Body of pancreas (tissue), 4 donors: ENCODE results near the gene CUEDC1. TPM values are rescaled to one million over a fixed set of nuclear protein-coding genes. Genes with fewer than 3 reads are reported as not detected.
A peak's percentile ranks its signal among the peaks of the same experiment; 100 is the strongest.

Experiments used
- ATAC-seq: fragments of 150-250 bp; one replicate; pipeline ENCODE4 v1.9.1; 2016
- DNase-seq, 4 donors: peaks; one replicate each; pipeline ENCODE4 v3.0.0-alpha.2; 2019
- H3K27ac ChIP-seq, 4 donors: fragments of 200-600 bp; sonication (generic); 1 replicate in 3 of 4; 2 replicates in 1 of 4; pipeline versions ENCODE4 v1.5.1 to v1.6.1; 2016 to 2019; ENCODE audit warnings: mild to moderate bottlenecking in 1 of 4, mixed read lengths in 1 of 4, moderate library complexity in 1 of 4
- H3K27me3 ChIP-seq, 2 donors: fragments of 200-600 bp; sonication (generic); one replicate each; pipeline ENCODE4 v1.6.0; 2016; ENCODE audit warnings: mild to moderate bottlenecking in 1 of 2
- H3K36me3 ChIP-seq, 2 donors: fragments of 200-600 bp; sonication (generic); replicated peaks in 1 of 2; 2 replicates each; pipeline ENCODE4 v1.5.1; 2016; ENCODE audit warnings: low read depth in 2 of 2; ENCODE audit not compliant: insufficient read depth in 1 of 2
- H3K4me1 ChIP-seq: fragments of 200-600 bp; sonication (generic); one replicate; pipeline ENCODE4 v1.6.0; 2016
- H3K4me3 ChIP-seq, 2 donors: fragments of 200-600 bp; sonication (generic); 1 replicate in 1 of 2; 2 replicates in 1 of 2; pipeline ENCODE4 v1.5.1; 2016 to 2019
- H3K9me3 ChIP-seq, 3 donors: fragments of 200-600 bp; sonication (generic); 1 replicate in 2 of 3; 2 replicates in 1 of 3; pipeline ENCODE4 v1.5.1; 2016
- CTCF ChIP-seq, 7 experiments: fragments of 450-650 bp in 4 of 7; fragments of 200-600 bp in 3 of 7; sonication (generic) in 3 of 7; IDR thresholded peaks; one replicate each; pipeline ENCODE4 v1.5.1; 2016 to 2019; ENCODE audit warnings: antibody characterized with exemption in 7 of 7
- POLR2A ChIP-seq, 3 donors: fragments of 450-650 bp; IDR thresholded peaks; one replicate each; pipeline ENCODE4 v1.6.1; 2016; ENCODE audit warnings: antibody characterized with exemption in 3 of 3, mild to moderate bottlenecking in 2 of 3
- WGBS, 2 donors: methylation state at CpG; one replicate each; pipeline ENCODE4 v1.1.5; 2017; 5-methylcytosine and 5-hydroxymethylcytosine counted together
- intact Hi-C: fragments of 100-400 bp; cut with DNase I; formaldehyde crosslinking; loops from one replicate; pipeline ENCODE4 v1.15.1; 2023
- total RNA-seq, 2 donors: library from RNA; depleted of rRNA; stranded (reverse); fragments of >200 nt; gene quantifications; one replicate each; pipeline ENCODE4 v1.1.0, GENCODE V29; 2016

Gene CUEDC1
- total RNA-seq, 2 donors from 2014 or later: 35.8 to 48.1 TPM

- intact Hi-C loops: no loop called here
- Histone ChIP-seq H3K36me3 (peaks cover 0 to 2% of the 10 kb centered on the region in 2 donors), H3K27ac (no peak overlapping the region), H3K9me3 (no peaks in the 10 kb centered on the region), H3K27me3 (no peaks in the 10 kb centered on the region), H3K4me1 (peaks cover 39% of the 10 kb centered on the region), H3K4me3 (no peak overlapping the region)
- TF ChIP-seq POLR2A (IDR thresholded peaks at IDR 0.05) (no peak), CTCF (IDR thresholded peaks at IDR 0.05) (no peak)
- DNase-seq (no peak), ATAC-seq (no peak)
- 80 to 87% methylated on average over 4 of the region's 4 CpGs for WGBS, 2 donors
These were observed 68.1 kb downstream of the CUEDC1 start for GRCh38 chr17:57887161-57887560.

GRCh38 chr17:57886020-57886419 is 69.2 kb downstream of the CUEDC1 start:
- TF ChIP-seq CTCF (IDR thresholded peaks at IDR 0.05) (no peak), POLR2A (IDR thresholded peaks at IDR 0.05) (no peak)
- Histone ChIP-seq H3K27me3 (no peaks in the 10 kb centered on the region), H3K9me3 (no peaks in the 10 kb centered on the region), H3K27ac (no peak overlapping the region), H3K4me3 (no peak overlapping the region), H3K4me1 (peaks cover 39% of the 10 kb centered on the region), H3K36me3 (peaks cover 0 to 2% of the 10 kb centered on the region in 2 donors)
- ATAC-seq (no peak), DNase-seq (no peak)
- intact Hi-C loops: no loop called here
- WGBS, 2 donors: 75 to 89% methylated on average over 3 to 4 of the region's 4 CpGs

- Histone ChIP-seq H3K36me3 (peaks cover 0 to 2% of the 10 kb centered on the region in 2 donors), H3K9me3 (no peaks in the 10 kb centered on the region), H3K4me1 (peaks cover 38% of the 10 kb centered on the region), H3K4me3 (no peak overlapping the region), H3K27me3 (no peaks in the 10 kb centered on the region), H3K27ac (no peak overlapping the region)
- WGBS, 2 donors: 90 to 93% methylated on average over 59 to 60 of the region's 67 CpGs
- ATAC-seq (no peak), DNase-seq (no peak)
- TF ChIP-seq CTCF (IDR thresholded peaks at IDR 0.05): no peak
- no peak for TF ChIP-seq POLR2A (IDR thresholded peaks at IDR 0.05)
- intact Hi-C loops: no loop called here
These were observed 69.9 kb downstream of the CUEDC1 start for GRCh38 chr17:57885148-57885915.

GRCh38 chr17:57881783-57882351 is 73.3 kb downstream of the CUEDC1 start:
- TF ChIP-seq POLR2A (IDR thresholded peaks at IDR 0.05) (no peak), CTCF (IDR thresholded peaks at IDR 0.05) (no peak)
- WGBS, 2 donors: 45 to 55% methylated on average over 6 to 7 of the region's 9 CpGs
- Histone ChIP-seq H3K36me3 (peaks cover 0 to 2% of the 10 kb centered on the region in 2 donors), H3K9me3 (no peaks in the 10 kb centered on the region), H3K27me3 (no peaks in the 10 kb centered on the region), H3K4me1 (peaks cover 35% of the 10 kb centered on the region), H3K27ac (peak overlapping the region; percentile 28 to 61 (median 40)), H3K4me3 (no peak overlapping the region)
- no peak for DNase-seq
- ATAC-seq: no peak
- intact Hi-C loops: no loop called here
